Mesenchymal stem cell (in vitro differentiated cells and primary cell): ENCODE results near the gene AUP1.
A peak's percentile ranks its signal among the peaks of the same experiment; 100 is the strongest.

Source experiments
- DNase-seq: peaks from one replicate; pipeline ENCODE4 v3.0.0-alpha.2; 2013
- H2AFZ ChIP-seq: one replicate; pipeline ENCODE4 v1.6.1; 2013; ENCODE audit warnings: low read depth, mild to moderate bottlenecking, control low read depth, inconsistent platforms, low read length, moderate library complexity
- H2AK5ac ChIP-seq: 2 replicates; pipeline ENCODE4 v1.6.1; 2013; ENCODE audit warnings: low read length, moderate library complexity, mild to moderate bottlenecking, inconsistent platforms; ENCODE audit not compliant: severe bottlenecking
- H2BK120ac ChIP-seq: one replicate; pipeline ENCODE4 v1.6.1; 2013; ENCODE audit warnings: low read depth, mild to moderate bottlenecking, inconsistent platforms, low read length, moderate library complexity
- H2BK12ac ChIP-seq, 2 experiments: one replicate each; pipeline ENCODE4 v1.6.1; 2013; ENCODE audit warnings: inconsistent platforms in 2 of 2, low read length in 2 of 2, mild to moderate bottlenecking in 2 of 2, moderate library complexity in 2 of 2, control low read depth in 1 of 2
- H2BK15ac ChIP-seq: one replicate; pipeline ENCODE4 v1.6.1; 2013; ENCODE audit warnings: mild to moderate bottlenecking, low read depth, inconsistent platforms; ENCODE audit not compliant: poor library complexity, severe bottlenecking
- H2BK5ac ChIP-seq: 2 replicates; pipeline ENCODE4 v1.6.1; 2013; ENCODE audit warnings: low read depth, mild to moderate bottlenecking, low read length, control low read depth, inconsistent platforms; ENCODE audit not compliant: poor library complexity, severe bottlenecking
- H3K14ac ChIP-seq, 2 experiments: one replicate each; pipeline ENCODE4 v1.6.1; 2013; ENCODE audit warnings: inconsistent platforms in 2 of 2, low read length in 2 of 2, control low read depth in 1 of 2, mild to moderate bottlenecking in 1 of 2, moderate library complexity in 1 of 2
- H3K18ac ChIP-seq, 2 experiments: one replicate each; pipeline ENCODE4 v1.6.1; 2013; ENCODE audit warnings: inconsistent platforms in 2 of 2, low read length in 2 of 2, control low read depth in 1 of 2, low read depth in 1 of 2, mild to moderate bottlenecking in 1 of 2
- H3K23ac ChIP-seq, 2 experiments: one replicate each; pipeline ENCODE4 v1.6.1; 2013; ENCODE audit warnings: inconsistent platforms in 2 of 2, low read length in 2 of 2, mild to moderate bottlenecking in 2 of 2, moderate library complexity in 2 of 2, control low read depth in 1 of 2
- H3K27ac ChIP-seq: 2 replicates; pipeline ENCODE4 v1.5.1; 2013; ENCODE audit warnings: mild to moderate bottlenecking, moderate library complexity, low read length, control low read depth, inconsistent platforms; ENCODE audit not compliant: poor library complexity, severe bottlenecking
- H3K27me3 ChIP-seq, 2 experiments: 2 replicates each; pipeline versions ENCODE4 v1.6.1 to v1.7.0; 2013; ENCODE audit warnings: low read length in 2 of 2, mild to moderate bottlenecking in 2 of 2, moderate library complexity in 2 of 2, control low read depth in 1 of 2, inconsistent platforms in 1 of 2; ENCODE audit not compliant: control insufficient read depth in 1 of 2, insufficient read depth in 1 of 2
- H3K36me3 ChIP-seq, 2 experiments: 2 replicates each; pipeline versions ENCODE4 v1.6.1 to v1.7.0; 2013; ENCODE audit warnings: low read length in 2 of 2, control low read depth in 1 of 2, inconsistent platforms in 1 of 2, low read depth in 1 of 2, mild to moderate bottlenecking in 1 of 2; ENCODE audit not compliant: insufficient read depth in 2 of 2, control insufficient read depth in 1 of 2
- H3K4ac ChIP-seq, 2 experiments: one replicate each; pipeline ENCODE4 v1.6.1; 2013; ENCODE audit warnings: inconsistent platforms in 2 of 2, low read length in 2 of 2, mild to moderate bottlenecking in 2 of 2, moderate library complexity in 2 of 2, control low read depth in 1 of 2, low read depth in 1 of 2
- H3K4me1 ChIP-seq: 2 replicates; pipeline ENCODE4 v1.6.1; 2013; ENCODE audit warnings: low read depth, low read length, control low read depth; ENCODE audit not compliant: control insufficient read depth, insufficient read depth
- H3K4me2 ChIP-seq: 2 replicates; pipeline ENCODE4 v1.6.1; 2013; ENCODE audit warnings: low read length, mild to moderate bottlenecking, inconsistent platforms; ENCODE audit not compliant: poor library complexity, severe bottlenecking
- H3K4me3 ChIP-seq, 2 experiments: 2 replicates each; pipeline versions ENCODE4 v1.5.1 to v1.7.0; 2013; ENCODE audit warnings: low read length in 2 of 2, mild to moderate bottlenecking in 2 of 2, control low read depth in 1 of 2, low read depth in 1 of 2; ENCODE audit not compliant: insufficient read depth in 1 of 2
- H3K79me1 ChIP-seq: replicated peaks from 2 replicates; pipeline ENCODE4 v1.6.1; 2013; ENCODE audit warnings: mild to moderate bottlenecking, control low read depth, low read length, inconsistent platforms; ENCODE audit not compliant: poor library complexity, severe bottlenecking
- H3K9ac ChIP-seq: 2 replicates; pipeline ENCODE4 v1.7.0; 2013; ENCODE audit warnings: mild to moderate bottlenecking, low read length, moderate library complexity
- H3K9me3 ChIP-seq: 2 replicates; pipeline ENCODE4 v1.7.0; 2013; ENCODE audit warnings: mild to moderate bottlenecking, low read length; ENCODE audit not compliant: control insufficient read depth
- H4K8ac ChIP-seq: one replicate; pipeline ENCODE4 v1.6.1; 2013; ENCODE audit warnings: inconsistent platforms, mild to moderate bottlenecking, low read length, moderate library complexity
- H4K91ac ChIP-seq: one replicate; pipeline ENCODE4 v1.6.1; 2013; ENCODE audit warnings: mild to moderate bottlenecking, low read length, inconsistent platforms
- WGBS: methylation state at CpG from one replicate; pipeline ENCODE4 v1.1.7; 2013; ENCODE audit warnings: mixed read lengths; 5-methylcytosine and 5-hydroxymethylcytosine counted together

The AUP1 gene

GRCh38 chr2:74530239-74531187 lies 1.0 kb upstream of the AUP1 start:
- no peaks in the 10 kb centered on the region for H3K9me3 ChIP-seq
- WGBS, result 18% methylated on average over 54 of the region's 54 CpGs
- H4K8ac ChIP-seq, result peak overlapping the region; percentile 56

DNA sequence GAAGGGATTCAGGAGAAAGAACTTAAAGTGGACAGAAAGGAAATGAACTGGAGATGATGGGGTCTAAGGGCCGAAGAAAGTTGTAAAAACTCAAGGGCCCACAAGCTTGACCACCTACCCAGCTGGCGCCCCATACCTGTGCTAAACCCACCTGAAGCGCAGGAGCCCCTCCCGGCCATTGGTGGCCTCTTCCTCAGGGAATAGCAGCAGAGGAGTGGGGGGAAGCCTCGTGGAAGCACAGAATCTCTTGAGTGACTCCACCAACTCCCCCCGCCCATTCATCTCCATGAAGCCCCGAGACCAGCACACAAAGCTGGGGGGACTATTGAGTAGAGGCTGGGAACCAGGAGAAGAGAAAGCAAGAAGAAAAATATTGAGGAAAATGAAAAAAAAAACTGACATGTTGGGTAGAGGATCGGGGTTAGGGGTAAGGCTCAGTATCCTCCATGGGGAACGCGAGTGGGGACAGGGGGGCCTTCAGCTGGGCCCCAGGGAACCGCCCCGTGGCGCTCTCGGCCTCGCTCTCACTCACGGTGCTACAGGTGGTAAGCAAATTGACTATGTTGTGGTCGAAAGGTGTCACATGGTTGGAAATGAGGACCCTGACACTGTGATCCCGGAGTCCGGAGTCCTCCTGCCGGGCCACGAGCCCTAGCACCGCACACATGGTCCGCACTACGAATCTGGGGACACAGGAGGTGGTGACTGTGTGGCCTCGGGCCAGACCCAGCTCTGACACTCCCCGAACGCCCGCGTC lies 728 bp downstream of the AUP1 start:
- WGBS, result 10% methylated on average over 25 of the region's 29 CpGs
- Histone ChIP-seq H2BK120ac (no peak overlapping the region), H3K14ac (peak overlapping the region in 1 of 2 experiments; percentile 37), H2BK5ac (no peak overlapping the region), H3K4ac (peak overlapping the region; percentile 48 to 77), H3K9ac (peak overlapping the region; percentile 98), H2AFZ (peak overlapping the region; percentile 84), H3K27me3 (no peaks in the 10 kb centered on the region), H3K18ac (peak overlapping the region; percentile 93), H3K79me1 (peaks cover 29% of the 10 kb centered on the region), H3K4me2 (peak overlapping the region; percentile 92), H4K8ac (peak overlapping the region; percentile 96), H2AK5ac (no peak overlapping the region), H3K36me3 (peaks cover 41 to 62% of the 10 kb centered on the region in 2 experiments), H3K27ac (no peak overlapping the region), H3K4me3 (peak overlapping the region; percentile 80 to 97), H4K91ac (peak overlapping the region; percentile 86), H2BK15ac (no peak overlapping the region), H3K9me3 (no peaks in the 10 kb centered on the region), H3K4me1 (peaks cover 17% of the 10 kb centered on the region), H2BK12ac (peak overlapping the region in 1 of 2 experiments; percentile 64), H3K23ac (peak overlapping the region in 1 of 2 experiments; percentile 1)
- no peak for DNase-seq

More at GRCh38 chr2:74530239-74531187, 1.0 kb upstream of the AUP1 start:
- Histone ChIP-seq H3K14ac (peak overlapping the region in 1 of 2 experiments; percentile 82), H2BK15ac (peak overlapping the region; percentile 44), H3K9ac (peak overlapping the region; percentile 98), H2BK120ac (peak overlapping the region; percentile 45), H3K4me3 (peak overlapping the region; percentile 78 to 97), H3K27me3 (no peaks in the 10 kb centered on the region), H3K4me2 (peak overlapping the region; percentile 86), H4K91ac (peak overlapping the region; percentile 47), H3K4ac (peak overlapping the region; percentile 8 to 46), H2AFZ (peak overlapping the region; percentile 65), H2BK5ac (no peak overlapping the region), H3K27ac (no peak overlapping the region), H3K18ac (peak overlapping the region; percentile 45 to 77), H3K23ac (peak overlapping the region in 1 of 2 experiments; percentile 71), H3K79me1 (peaks cover 29% of the 10 kb centered on the region), H3K36me3 (peaks cover 46 to 62% of the 10 kb centered on the region in 2 experiments), H2AK5ac (no peak overlapping the region), H3K4me1 (peaks cover 17% of the 10 kb centered on the region), H2BK12ac (peak overlapping the region in 1 of 2 experiments; percentile 40)
- peak; percentile 55 for DNase-seq

- no peak overlapping the region for H3K4me3 ChIP-seq
- H3K4ac ChIP-seq, result no peak overlapping the region
- no peak overlapping the region for H2BK5ac ChIP-seq
- H3K27me3 ChIP-seq, result peaks cover 4 to 5% of the 10 kb centered on the region in 2 experiments
- no peak overlapping the region for H2AFZ ChIP-seq
- no peak overlapping the region for H3K18ac ChIP-seq
- no peak overlapping the region for H2BK120ac ChIP-seq
- no peak overlapping the region for H3K23ac ChIP-seq
- no peaks in the 10 kb centered on the region for H3K9me3 ChIP-seq
- no peak overlapping the region for H2BK12ac ChIP-seq
- no peak overlapping the region for H2BK15ac ChIP-seq
- peaks cover 34 to 52% of the 10 kb centered on the region in 2 experiments for H3K36me3 ChIP-seq
- 98% methylated on average over 9 of the region's 9 CpGs for WGBS
- H4K8ac ChIP-seq, result no peak overlapping the region
- H3K4me1 ChIP-seq, result peaks cover 17% of the 10 kb centered on the region
- H3K79me1 ChIP-seq, result peaks cover 29% of the 10 kb centered on the region
- H3K9ac ChIP-seq, result peak overlapping the region; percentile 98
- DNase-seq, result no peak
- no peak overlapping the region for H3K4me2 ChIP-seq
- H2AK5ac ChIP-seq, result no peak overlapping the region
- H3K27ac ChIP-seq, result no peak overlapping the region
- no peak overlapping the region for H3K14ac ChIP-seq
- no peak overlapping the region for H4K91ac ChIP-seq
Observed at GRCh38 chr2:74527741-74528140, 1.8 kb downstream of the AUP1 start.
